PC-3 (cell line): ENCODE results near the gene PSG7.
"Not testable (repeated sequence)": the region's sequence is repeated elsewhere in the genome, so short reads cannot be mapped to it uniquely, and the experiment has no call there.

Experiments used
- CTCF ChIP-seq: fragments of 300-600 bp; sonication (generic); conservative IDR thresholded peaks from 2 replicates; pipeline ENCODE4 v1.5.1; 2017; ENCODE audit warnings: antibody characterized with exemption, low read depth, mild to moderate bottlenecking, low read length
- EZH2 ChIP-seq: fragments of 300-600 bp; sonication (generic); IDR thresholded peaks from one replicate; pipeline ENCODE4 v1.6.1; 2017; ENCODE audit warnings: antibody characterized with exemption, mild to moderate bottlenecking, low read length; ENCODE audit not compliant: unreplicated experiment

GRCh38 chr19:42874901-42875813 lies 61.9 kb downstream of the PSG7 start:
- not testable (repeated sequence) for TF ChIP-seq CTCF, EZH2
